CD1c-positive myeloid dendritic cell (primary cell): ENCODE results near the gene MKNK2.
"Not testable (repeated sequence)": the region's sequence is repeated elsewhere in the genome, so short reads cannot be mapped to it uniquely, and the experiment has no call there.

Experiments used
- DNase-seq: peaks from one replicate; pipeline ENCODE4 v3.0.0-alpha.2; 2016; ENCODE audit errors: extremely low spot score

Gene MKNK2

DNA sequence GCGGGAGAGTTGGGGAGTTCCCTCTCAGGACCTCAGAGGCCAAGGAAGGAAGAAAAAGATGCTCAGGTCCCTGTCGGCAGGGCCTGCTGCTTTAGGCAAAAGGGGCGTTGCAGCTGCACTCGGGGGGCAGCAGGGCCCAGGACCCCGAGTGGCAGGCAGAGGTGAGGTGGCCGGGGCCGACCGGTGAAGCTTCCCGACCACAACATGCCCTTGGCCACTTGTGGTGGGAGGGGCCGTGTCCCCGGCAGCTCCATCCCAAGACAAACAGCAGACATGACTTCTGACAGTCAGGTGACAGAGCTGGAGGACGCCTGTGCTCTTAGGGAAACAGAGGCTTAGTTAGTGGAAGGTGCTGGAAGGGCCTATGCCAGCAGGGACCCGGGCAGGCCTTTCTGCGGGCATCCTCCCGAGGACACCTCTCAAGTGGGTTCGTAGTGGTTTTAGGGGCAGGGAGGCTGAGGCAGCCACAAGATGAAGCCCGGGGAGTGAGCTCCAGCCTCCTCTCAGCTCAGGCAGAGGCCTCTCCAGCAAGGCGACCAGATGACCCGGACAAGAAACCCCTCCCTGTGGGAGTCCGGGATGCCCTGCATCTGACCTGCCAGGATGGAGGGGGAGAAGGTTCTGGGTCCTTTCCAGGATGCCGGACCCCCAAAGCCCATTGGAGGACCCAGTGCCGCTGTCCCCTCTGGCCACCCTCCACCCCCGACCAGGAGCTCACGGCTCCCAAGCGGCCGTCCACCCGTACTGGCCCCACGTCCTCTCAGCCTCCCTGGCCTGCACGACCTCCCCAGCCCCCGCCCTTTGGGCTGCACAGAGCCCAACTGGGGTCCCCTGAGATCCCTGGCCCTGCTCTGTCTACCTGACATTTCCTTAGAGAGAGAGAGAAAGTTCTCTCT is 59.8 kb downstream of the MKNK2 start:
- DNase-seq, result no peak

DNA sequence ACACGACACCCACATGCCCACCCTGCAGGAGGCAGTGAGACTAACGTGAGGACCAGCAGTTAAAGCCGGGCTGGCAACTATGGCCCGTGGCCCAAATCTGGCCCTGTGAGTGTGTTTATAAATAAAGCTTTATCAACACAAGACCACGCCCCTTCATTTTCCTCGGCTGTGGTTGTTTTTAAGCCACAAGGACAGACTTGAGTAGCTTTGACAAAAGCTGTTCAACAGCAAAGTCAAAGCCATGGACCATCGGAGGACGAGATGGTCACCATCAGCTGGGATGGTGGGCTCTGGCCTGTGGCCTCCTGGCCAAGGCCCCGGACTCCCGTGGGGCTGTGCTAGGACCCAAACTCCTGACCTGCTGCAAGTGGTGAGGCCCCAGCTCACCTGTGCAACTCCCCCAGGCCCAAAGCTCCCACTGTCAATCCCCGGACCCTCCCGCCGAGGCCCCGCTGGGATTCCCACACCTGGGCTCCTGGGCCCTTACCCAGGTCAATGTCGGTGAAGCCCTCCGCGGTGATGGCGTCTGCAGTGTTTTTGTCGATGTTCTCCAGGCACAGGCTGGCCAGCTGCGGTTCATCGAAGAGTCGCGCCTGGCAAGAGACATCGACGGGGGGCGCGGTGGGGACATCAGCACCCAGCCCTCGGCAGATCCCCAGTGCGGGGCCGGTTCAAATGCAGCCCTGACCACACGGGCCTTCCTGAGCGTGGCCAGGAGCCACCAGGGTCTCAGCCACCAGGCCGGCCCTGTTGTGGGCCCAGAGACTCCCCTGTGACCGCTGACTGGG is 60.6 kb downstream of the MKNK2 start:
- DNase-seq, result no peak

DNA sequence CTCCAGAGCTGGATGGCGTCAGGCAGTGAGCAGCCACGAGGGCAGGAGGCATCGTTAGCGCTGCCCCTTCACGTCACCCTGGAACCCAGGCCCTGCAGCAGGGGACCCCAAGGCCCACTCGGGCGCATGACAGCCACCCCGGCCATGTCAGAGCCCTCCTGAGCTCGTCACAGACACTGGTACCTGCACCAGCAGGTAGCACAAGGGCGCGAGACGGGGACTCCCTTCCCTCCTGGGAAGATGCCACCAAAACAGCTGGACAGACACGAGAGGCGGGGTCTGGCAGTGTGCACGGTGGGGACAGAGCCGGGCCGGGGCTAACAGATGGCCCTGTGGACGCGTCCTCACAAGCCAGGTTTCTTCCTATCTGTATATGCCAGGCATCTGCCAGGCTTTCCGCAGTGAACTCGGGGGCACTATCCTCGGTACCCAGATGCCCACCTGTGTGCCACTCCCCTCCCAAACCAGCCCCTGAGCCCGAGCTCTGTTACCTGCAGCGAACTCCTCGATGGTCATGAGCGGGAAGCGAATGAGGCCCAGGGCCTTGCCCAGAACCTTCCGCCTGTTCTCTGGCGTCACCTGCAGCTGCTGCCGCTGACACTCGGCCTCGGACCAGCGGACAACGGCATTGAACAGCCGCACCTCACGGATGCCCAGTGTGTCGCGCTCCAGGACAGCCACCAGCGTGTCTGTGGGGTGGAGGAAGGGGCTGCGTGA is 61.4 kb downstream of the MKNK2 start:
- DNase-seq, result no peak

DNA sequence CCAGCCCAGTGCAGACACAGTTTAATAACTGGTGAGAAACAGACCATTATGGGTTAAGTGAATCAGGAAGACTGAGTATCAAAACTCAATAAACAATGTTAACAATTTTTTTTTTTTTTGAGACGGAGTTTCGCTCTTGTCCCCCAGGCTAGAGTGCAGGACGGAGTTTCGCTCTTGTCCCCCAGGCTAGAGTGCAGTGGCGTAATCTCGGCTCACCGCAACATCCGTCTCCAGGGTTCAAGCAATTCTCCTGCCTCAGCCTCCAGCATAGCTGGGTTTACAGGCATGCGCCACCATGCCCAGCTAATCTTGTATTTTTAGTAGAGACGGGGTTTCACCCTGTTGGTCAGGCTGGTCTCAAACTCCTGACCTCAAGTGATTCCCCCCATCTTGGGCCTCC is 62.6 kb downstream of the MKNK2 start:
- not testable (repeated sequence) for DNase-seq
